Thoracic aorta (tissue), 2 donors: Measurements from ENCODE around the gene TCAIM. TPM values are rescaled to one million over a fixed set of nuclear protein-coding genes. Genes with fewer than 3 reads are reported as not detected.

ENCODE experiments used
- ATAC-seq: fragments of 150-250 bp; one replicate; pipeline ENCODE4 v1.8.0; 2017; ENCODE audit warnings: low read depth; ENCODE audit not compliant: insufficient number of reproducible peaks, low FRiP score
- DNase-seq: peaks from one replicate; pipeline ENCODE4 v3.0.0-alpha.2; 2020; ENCODE audit warnings: low spot score
- H3K27ac ChIP-seq, 2 donors: fragments of 200-600 bp; sonication (generic); 1 replicate in 1 of 2; 2 replicates in 1 of 2; pipeline ENCODE4 v1.5.1; 2016; ENCODE audit warnings: mild to moderate bottlenecking in 2 of 2, moderate library complexity in 2 of 2
- H3K27me3 ChIP-seq: fragments of 200-600 bp; sonication (generic); replicated peaks from 2 replicates; pipeline ENCODE4 v1.6.0; 2016; ENCODE audit warnings: mild to moderate bottlenecking; ENCODE audit not compliant: insufficient read depth
- H3K36me3 ChIP-seq: fragments of 200-600 bp; sonication (generic); one replicate; pipeline ENCODE4 v1.5.1; 2016
- H3K4me1 ChIP-seq, 2 donors: fragments of 200-600 bp; sonication (generic); 1 replicate in 1 of 2; 2 replicates in 1 of 2; pipeline versions ENCODE4 v1.5.1 to v1.6.0; 2016; ENCODE audit warnings: low read depth in 2 of 2, mild to moderate bottlenecking in 1 of 2; ENCODE audit not compliant: control insufficient read depth in 1 of 2
- H3K4me3 ChIP-seq: fragments of 200-600 bp; sonication (generic); 2 replicates; pipeline ENCODE4 v1.5.1; 2016; ENCODE audit warnings: mild to moderate bottlenecking
- H3K9me3 ChIP-seq: fragments of 200-600 bp; sonication (generic); 2 replicates; pipeline ENCODE4 v1.5.1; 2016
- CTCF ChIP-seq: fragments of 200-600 bp; sonication (generic); IDR thresholded peaks from one replicate; pipeline ENCODE4 v1.5.1; 2019; ENCODE audit warnings: antibody characterized with exemption
- total RNA-seq, 2 donors: library from RNA; depleted of rRNA; stranded (reverse); fragments of >200 nt; gene quantifications; one replicate each; pipeline versions ENCODE4 v1.1.0 to v1.2.3, GENCODE V29; 2016

Gene TCAIM
- total RNA-seq, 2 donors from 2014 or later, result 14.8 to 32.1 TPM

GRCh38 chr3:44444437-44444836, 105.9 kb downstream of the TCAIM start:
- ATAC-seq, result no peak
- no peaks in the 10 kb centered on the region for H3K27me3 ChIP-seq
- no peak for TF ChIP-seq CTCF
- H3K9me3 ChIP-seq, result no peaks in the 10 kb centered on the region
- H3K4me3 ChIP-seq, result no peak overlapping the region
- H3K36me3 ChIP-seq, result peaks cover 29% of the 10 kb centered on the region
- peaks cover 7 to 19% of the 10 kb centered on the region in 2 donors for H3K4me1 ChIP-seq
- H3K27ac ChIP-seq, result no peak overlapping the region
- DNase-seq, result no peak

GRCh38 chr3:44444896-44445691, 106.5 kb downstream of the TCAIM start:
- TF ChIP-seq CTCF, result no peak
- no peak for DNase-seq
- peaks cover 35% of the 10 kb centered on the region for H3K36me3 ChIP-seq

GRCh38 chr3:44445786-44446185, 107.2 kb downstream of the TCAIM start:
- Histone ChIP-seq H3K9me3 (no peaks in the 10 kb centered on the region), H3K27ac (no peak overlapping the region), H3K4me3 (no peak overlapping the region), H3K36me3 (peaks cover 42% of the 10 kb centered on the region), H3K4me1 (peaks cover 4 to 7% of the 10 kb centered on the region in 2 donors), H3K27me3 (no peaks in the 10 kb centered on the region)
- DNase-seq (no peak), ATAC-seq (no peak)
- no peak for TF ChIP-seq CTCF

More at GRCh38 chr3:44444896-44445691, 106.5 kb downstream of the TCAIM start:
- no peak for ATAC-seq
- no peaks in the 10 kb centered on the region for H3K27me3 ChIP-seq
- H3K4me1 ChIP-seq, result peaks cover 5 to 12% of the 10 kb centered on the region in 2 donors
- no peak overlapping the region for H3K27ac ChIP-seq
- no peaks in the 10 kb centered on the region for H3K9me3 ChIP-seq
- H3K4me3 ChIP-seq, result no peak overlapping the region

- no peak for DNase-seq
These were observed 108.4 kb downstream of the TCAIM start for GRCh38 chr3:44446929-44447328.

GRCh38 chr3:44451441-44451840, 112.9 kb downstream of the TCAIM start:
- no peak overlapping the region for H3K4me3 ChIP-seq
- ATAC-seq (no peak), DNase-seq (no peak)
- no peak for TF ChIP-seq CTCF
- H3K27ac ChIP-seq, result no peak overlapping the region
- no peaks in the 10 kb centered on the region for H3K9me3 ChIP-seq
- peaks cover 68% of the 10 kb centered on the region for H3K36me3 ChIP-seq
- H3K27me3 ChIP-seq, result no peaks in the 10 kb centered on the region
- H3K4me1 ChIP-seq, result no peaks in the 10 kb centered on the region

More at GRCh38 chr3:44446929-44447328, 108.4 kb downstream of the TCAIM start:
- H3K27ac ChIP-seq, result no peak overlapping the region
- no peak overlapping the region for H3K4me3 ChIP-seq
- no peak for TF ChIP-seq CTCF
- H3K9me3 ChIP-seq, result no peaks in the 10 kb centered on the region
- no peaks in the 10 kb centered on the region for H3K27me3 ChIP-seq
- no peaks in the 10 kb centered on the region for H3K4me1 ChIP-seq
- H3K36me3 ChIP-seq, result peaks cover 52% of the 10 kb centered on the region
- no peak for ATAC-seq
